OCI-LY7 (cell line): ENCODE results near the gene KRT33A. TPM values are rescaled to one million over a fixed set of nuclear protein-coding genes. Genes with fewer than 3 reads are reported as not detected.

ENCODE experiments used
- BruUV-seq: library from RNA; stranded (reverse); fragments of 400-500 nt; replicated peaks from 2 replicates; lab custom pipeline; 2021; lab: Mats Ljungman, UMichigan
- CTCF ChIA-PET: fragments of 300-600 bp; sonication (Branson Sonifier 250); formaldehyde crosslinking; loops from one replicate; lab custom pipeline; 2022; ENCODE audit warnings: antibody characterized with exemption; ENCODE audit not compliant: unreplicated experiment; lab: Charles Lee
- POLR2A ChIA-PET: fragments of 300-600 bp; sonication (Branson Sonifier 250); formaldehyde crosslinking; loops from one replicate; lab custom pipeline; 2022; ENCODE audit warnings: antibody characterized with exemption; lab: Charles Lee
- DNase-seq: peaks from one replicate; pipeline ENCODE4 v3.0.0-alpha.2; 2015; ENCODE audit warnings: low spot score
- H2AFZ ChIP-seq: fragments of 200-600 bp; sonication (generic), shearing (Covaris generic); 2 replicates; pipeline ENCODE4 v1.6.1; 2014; ENCODE audit warnings: mild to moderate bottlenecking, antibody characterized with exemption, low read length, moderate library complexity
- H3K27ac ChIP-seq: fragments of 200-600 bp; sonication (generic); 2 replicates; pipeline ENCODE4 v1.5.1; 2014; ENCODE audit warnings: mixed run types, low read depth, mild to moderate bottlenecking, moderate library complexity, low read length, inconsistent platforms; ENCODE audit not compliant: poor library complexity, severe bottlenecking
- H3K36me3 ChIP-seq: fragments of 200-600 bp; sonication (generic); 2 replicates; pipeline ENCODE4 v1.6.1; 2014; ENCODE audit warnings: mild to moderate bottlenecking, antibody characterized with exemption, low read length, moderate library complexity, mixed read lengths; ENCODE audit not compliant: insufficient read depth
- H3K4me1 ChIP-seq: fragments of 200-600 bp; sonication (generic); 2 replicates; pipeline ENCODE4 v1.5.1; 2014; ENCODE audit warnings: mild to moderate bottlenecking, low read length; ENCODE audit not compliant: insufficient read depth, poor library complexity, severe bottlenecking
- H3K4me2 ChIP-seq: fragments of 200-600 bp; sonication (generic); 2 replicates; pipeline ENCODE4 v1.6.1; 2014; ENCODE audit warnings: mild to moderate bottlenecking, low read length
- H3K4me3 ChIP-seq: fragments of 200-600 bp; sonication (generic); 2 replicates; pipeline ENCODE4 v1.5.1; 2014; ENCODE audit warnings: mild to moderate bottlenecking, low read depth, low read length; ENCODE audit not compliant: poor library complexity, severe bottlenecking
- H3K79me2 ChIP-seq: fragments of 200-600 bp; sonication (generic); 2 replicates; pipeline ENCODE4 v1.6.1; 2016; ENCODE audit warnings: low read depth, mild to moderate bottlenecking, low read length, moderate library complexity, mixed read lengths; ENCODE audit not compliant: insufficient read depth
- H3K9me2 ChIP-seq: fragments of 200-600 bp; sonication (generic); 2 replicates; pipeline ENCODE4 v1.6.1; 2016; ENCODE audit warnings: mild to moderate bottlenecking, low read length, mixed read lengths; ENCODE audit not compliant: insufficient read depth
- H3K9me3 ChIP-seq: fragments of 200-600 bp; sonication (generic); 2 replicates; pipeline ENCODE4 v1.6.1; 2014; ENCODE audit warnings: mild to moderate bottlenecking, mixed run types, low read length, mixed read lengths
- H4K20me1 ChIP-seq: fragments of 200-600 bp; sonication (generic); 2 replicates; pipeline ENCODE4 v1.6.1; 2014; ENCODE audit warnings: mild to moderate bottlenecking, antibody characterized with exemption, low read length, moderate library complexity, mixed read lengths; ENCODE audit not compliant: insufficient read depth
- CTCF ChIP-seq: fragments of 200-600 bp; sonication (generic); conservative IDR thresholded peaks from 2 replicates; pipeline ENCODE4 v1.5.1; 2014; ENCODE audit warnings: mild to moderate bottlenecking, antibody characterized with exemption, low read length, moderate library complexity, mixed read lengths
- EZH2phosphoT487 ChIP-seq: fragments of 200-600 bp; sonication (generic); IDR thresholded peaks from 2 replicates; pipeline ENCODE4 v1.6.1; 2018; ENCODE audit warnings: low read depth, borderline replicate concordance, mild to moderate bottlenecking, mixed run types, antibody characterized with exemption, low read length, moderate library complexity, mixed read lengths
- intact Hi-C: fragments of 100-400 bp; cut with micrococcal nuclease; formaldehyde crosslinking; loops from one replicate; pipeline ENCODE4 v1.10.0; 2022; ENCODE audit not compliant: unreplicated experiment
- total RNA-seq, 2 experiments: library from RNA; depleted of rRNA in 1 of 2; stranded (reverse); fragments of >200 nt in 1 of 2; shearing (Covaris generic) in 1 of 2; gene quantifications; 2 replicates each; pipeline ENCODE4 v1.2.3, GENCODE V29; 2014 to 2022

KRT33A gene
- total RNA-seq, 2 experiments from 2014 or later = not detected

GRCh38 chr17:41324180-41325075 is 26.2 kb downstream of the KRT33A start:
- H4K20me1 ChIP-seq = no peaks in the 10 kb centered on the region
- no peaks in the 10 kb centered on the region for H3K9me3 ChIP-seq
- H3K4me2 ChIP-seq = no peak overlapping the region
- intact Hi-C loops = loop anchor here (10.0 kb wide), 2 partner anchors 340 to 520 kb away; no protein-coding TSS in a partner anchor
- H3K36me3 ChIP-seq = no peaks in the 10 kb centered on the region
- POLR2A ChIA-PET = no interaction called here
- H2AFZ ChIP-seq = no peak overlapping the region
- H3K27ac ChIP-seq = no peak overlapping the region
- CTCF ChIA-PET = no interaction called here
- TF ChIP-seq CTCF (0 out of 2 replicates have a peak, but pooled peaks have one; percentile 37), EZH2phosphoT487 (no peak)
- H3K9me2 ChIP-seq = no peaks in the 10 kb centered on the region
- H3K4me1 ChIP-seq = no peaks in the 10 kb centered on the region
- no peaks in the 10 kb centered on the region for H3K79me2 ChIP-seq
- no peak for DNase-seq
- BruUV-seq = no TSS peak
- no peak overlapping the region for H3K4me3 ChIP-seq

- Histone ChIP-seq H3K4me2 (no peak overlapping the region), H3K79me2 (no peaks in the 10 kb centered on the region), H3K9me3 (no peaks in the 10 kb centered on the region), H3K36me3 (no peaks in the 10 kb centered on the region), H3K9me2 (no peaks in the 10 kb centered on the region), H4K20me1 (no peaks in the 10 kb centered on the region), H3K4me1 (no peaks in the 10 kb centered on the region), H2AFZ (no peak overlapping the region), H3K4me3 (no peak overlapping the region), H3K27ac (no peak overlapping the region)
- CTCF ChIA-PET = no interaction called here
- no TSS peak for BruUV-seq
- POLR2A ChIA-PET = no interaction called here
- no peak for TF ChIP-seq EZH2phosphoT487
- intact Hi-C loops = loop anchor here (2.0 to 10.0 kb wide), 3 partner anchors 342 to 518 kb away; no protein-coding TSS in a partner anchor
- no peak for DNase-seq
Observed at GRCh38 chr17:41322903-41323895, 27.4 kb downstream of the KRT33A start.
